PC-3 (cell line): ENCODE results near the gene PLAGL1. TPM values are rescaled to one million over a fixed set of nuclear protein-coding genes. Genes with fewer than 3 reads are reported as not detected.

ENCODE experiments used
- ATAC-seq: fragments of 200-7000 bp; cut with Tn5 transposase; 2 replicates; pipeline ENCODE4 v1.9.1; 2020; ENCODE audit warnings: mild to moderate bottlenecking, moderate library complexity
- BruUV-seq: library from RNA; stranded (reverse); fragments of 400-500 nt; replicated peaks from 2 replicates; lab custom pipeline; 2021; lab: Mats Ljungman, UMichigan
- CTCF ChIA-PET: fragments of 300-600 bp; sonication (Branson Sonifier 250); formaldehyde crosslinking; loops from one replicate; lab custom pipeline; 2022; ENCODE audit warnings: antibody characterized with exemption; lab: Charles Lee
- POLR2A ChIA-PET: fragments of 300-600 bp; sonication (Branson Sonifier 250); formaldehyde crosslinking; loops from one replicate; lab custom pipeline; 2022; ENCODE audit warnings: antibody characterized with exemption; ENCODE audit not compliant: unreplicated experiment; lab: Charles Lee
- DNase-seq: peaks from one replicate; pipeline ENCODE4 v3.0.0-alpha.2; 2015
- H2AFZ ChIP-seq: fragments of 300-600 bp; sonication (generic); 2 replicates; pipeline ENCODE4 v1.6.0; 2016; ENCODE audit warnings: antibody characterized with exemption, low read length
- H3F3A ChIP-seq: fragments of 300-600 bp; sonication (generic); one replicate; pipeline ENCODE4 v1.6.0; 2017; ENCODE audit warnings: antibody characterized with exemption, low read length, control low read depth, mild to moderate bottlenecking; ENCODE audit not compliant: unreplicated experiment
- H3K27ac ChIP-seq: fragments of 300-600 bp; sonication (generic); 2 replicates; pipeline ENCODE4 v1.5.1; 2016; ENCODE audit warnings: mild to moderate bottlenecking, low read length
- H3K27me3 ChIP-seq: fragments of 300-600 bp; sonication (generic); 2 replicates; pipeline ENCODE4 v1.6.1; 2016; ENCODE audit warnings: low read length, mixed read lengths
- H3K36me3 ChIP-seq: fragments of 300-600 bp; sonication (generic); 2 replicates; pipeline ENCODE4 v1.6.1; 2016; ENCODE audit warnings: low read depth, mixed run types, low read length, mixed read lengths
- H3K4me1 ChIP-seq: fragments of 300-600 bp; sonication (generic); 2 replicates; pipeline ENCODE4 v1.5.1; 2016; ENCODE audit warnings: low read length; ENCODE audit not compliant: insufficient read depth
- H3K4me2 ChIP-seq: fragments of 300-600 bp; sonication (generic); 2 replicates; pipeline ENCODE4 v1.6.0; 2016; ENCODE audit warnings: low read length
- H3K4me3 ChIP-seq: fragments of 300-600 bp; sonication (generic); 2 replicates; pipeline ENCODE4 v1.5.1; 2016; ENCODE audit warnings: mild to moderate bottlenecking, low read length, mixed read lengths
- H3K79me2 ChIP-seq: fragments of 300-600 bp; sonication (generic); 2 replicates; pipeline ENCODE4 v1.6.1; 2017; ENCODE audit warnings: low read length, mixed read lengths
- H3K9ac ChIP-seq: fragments of 300-600 bp; sonication (generic); 2 replicates; pipeline ENCODE4 v1.6.0; 2016; ENCODE audit warnings: mild to moderate bottlenecking, low read length
- H3K9me2 ChIP-seq: fragments of 300-600 bp; sonication (generic); replicated peaks from 2 replicates; pipeline ENCODE4 v1.6.1; 2016; ENCODE audit warnings: mixed run types, low read length, mixed read lengths
- H3K9me3 ChIP-seq: fragments of 300-600 bp; sonication (generic); 2 replicates; pipeline ENCODE4 v1.6.1; 2016; ENCODE audit warnings: low read length, mixed read lengths
- H4K20me1 ChIP-seq: fragments of 300-600 bp; sonication (generic); 2 replicates; pipeline ENCODE4 v1.6.1; 2016; ENCODE audit warnings: low read length, mixed read lengths
- EZH2 ChIP-seq: fragments of 300-600 bp; sonication (generic); IDR thresholded peaks from one replicate; pipeline ENCODE4 v1.6.1; 2017; ENCODE audit warnings: antibody characterized with exemption, mild to moderate bottlenecking, low read length; ENCODE audit not compliant: unreplicated experiment
- EZH2phosphoT487 ChIP-seq: fragments of 300-600 bp; sonication (generic); IDR thresholded peaks from 2 replicates; pipeline ENCODE4 v1.6.1; 2018; ENCODE audit warnings: mild to moderate bottlenecking, antibody characterized with exemption, low read length, borderline replicate concordance
- intact Hi-C: fragments of 100-400 bp; cut with micrococcal nuclease; formaldehyde crosslinking; loops from 2 replicates; pipeline ENCODE4 v1.9.0; 2023
- total RNA-seq: library from RNA; depleted of rRNA; stranded (reverse); fragments of >200 nt; gene quantifications from 2 replicates; pipeline ENCODE4 v1.2.3, GENCODE V29; 2014
- TF ChIP-seq, protein P1 (sequence below): fragments of 300-600 bp; sonication (generic); conservative IDR thresholded peaks from 2 replicates; pipeline ENCODE4 v1.5.1; 2017; ENCODE audit warnings: antibody characterized with exemption, low read depth, mild to moderate bottlenecking, low read length

Gene PLAGL1
- total RNA-seq, 1 experiment from 2014 or later = 14.4 TPM

- no peak overlapping the region for H3K4me2 ChIP-seq
- no peak overlapping the region for H3K27ac ChIP-seq
- BruUV-seq = no TSS peak
- ATAC-seq (no peak), DNase-seq (no peak)
- no peaks in the 10 kb centered on the region for H3K27me3 ChIP-seq
- H3F3A ChIP-seq = no peaks in the 10 kb centered on the region
- no peaks in the 10 kb centered on the region for H3K79me2 ChIP-seq
- H3K9me2 ChIP-seq = no peaks in the 10 kb centered on the region
- POLR2A ChIA-PET = no interaction called here
- no peaks in the 10 kb centered on the region for H3K9me3 ChIP-seq
- TF ChIP-seq EZH2phosphoT487 = no peak
- TF ChIP-seq EZH2 = no peak
- TF ChIP-seq, protein P1, sequence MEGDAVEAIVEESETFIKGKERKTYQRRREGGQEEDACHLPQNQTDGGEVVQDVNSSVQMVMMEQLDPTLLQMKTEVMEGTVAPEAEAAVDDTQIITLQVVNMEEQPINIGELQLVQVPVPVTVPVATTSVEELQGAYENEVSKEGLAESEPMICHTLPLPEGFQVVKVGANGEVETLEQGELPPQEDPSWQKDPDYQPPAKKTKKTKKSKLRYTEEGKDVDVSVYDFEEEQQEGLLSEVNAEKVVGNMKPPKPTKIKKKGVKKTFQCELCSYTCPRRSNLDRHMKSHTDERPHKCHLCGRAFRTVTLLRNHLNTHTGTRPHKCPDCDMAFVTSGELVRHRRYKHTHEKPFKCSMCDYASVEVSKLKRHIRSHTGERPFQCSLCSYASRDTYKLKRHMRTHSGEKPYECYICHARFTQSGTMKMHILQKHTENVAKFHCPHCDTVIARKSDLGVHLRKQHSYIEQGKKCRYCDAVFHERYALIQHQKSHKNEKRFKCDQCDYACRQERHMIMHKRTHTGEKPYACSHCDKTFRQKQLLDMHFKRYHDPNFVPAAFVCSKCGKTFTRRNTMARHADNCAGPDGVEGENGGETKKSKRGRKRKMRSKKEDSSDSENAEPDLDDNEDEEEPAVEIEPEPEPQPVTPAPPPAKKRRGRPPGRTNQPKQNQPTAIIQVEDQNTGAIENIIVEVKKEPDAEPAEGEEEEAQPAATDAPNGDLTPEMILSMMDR = no peak
- H3K4me1 ChIP-seq = no peaks in the 10 kb centered on the region
- intact Hi-C loops = no loop called here
- no peak overlapping the region for H3K4me3 ChIP-seq
- CTCF ChIA-PET = no interaction called here
- no peaks in the 10 kb centered on the region for H4K20me1 ChIP-seq
- no peak overlapping the region for H2AFZ ChIP-seq
- no peak overlapping the region for H3K9ac ChIP-seq
- no peaks in the 10 kb centered on the region for H3K36me3 ChIP-seq
These were observed 20.0 kb upstream of the PLAGL1 start for GRCh38 chr6:144027932-144028587.

DNA sequence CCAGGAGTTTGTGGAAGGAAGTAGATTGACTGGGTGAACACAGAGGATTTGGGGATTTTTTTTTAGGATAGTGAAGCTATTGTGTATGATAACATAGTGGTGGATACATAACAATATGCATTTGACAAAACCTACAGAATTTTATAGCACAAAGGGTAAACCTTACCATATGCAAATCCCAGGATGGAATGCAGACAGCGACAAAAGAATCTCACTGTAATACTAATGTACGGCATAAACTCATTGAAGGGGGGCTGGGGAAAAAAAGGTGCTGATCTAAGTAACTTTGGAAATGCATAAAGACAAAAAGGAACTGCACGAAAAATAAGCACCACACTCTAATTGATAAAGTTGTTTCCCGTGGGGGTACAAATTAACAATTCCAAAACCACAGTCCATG lies 15.2 kb upstream of the PLAGL1 start:
- no peak for DNase-seq

DNA sequence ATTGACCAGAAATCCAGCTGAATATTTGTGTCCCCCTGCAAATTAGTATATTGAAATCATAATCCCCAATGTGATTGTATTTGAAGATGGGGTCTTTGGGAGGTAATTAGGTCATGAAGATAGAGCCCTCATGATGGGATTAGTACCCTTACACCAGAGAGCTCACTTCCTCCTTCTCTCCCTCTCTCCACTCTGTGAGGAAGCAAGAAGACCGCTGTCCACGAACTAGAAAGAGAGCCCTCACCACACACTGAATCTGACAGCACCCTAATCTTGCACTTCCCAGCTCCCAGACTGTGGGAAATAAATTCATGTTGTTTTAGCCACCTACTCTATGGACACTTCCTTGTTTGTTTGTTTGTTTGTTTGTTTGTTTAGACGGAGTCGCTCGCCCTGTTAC lies 11.9 kb upstream of the PLAGL1 start:
- Histone ChIP-seq H3K27ac (no peak overlapping the region), H3K9me2 (no peaks in the 10 kb centered on the region), H3K27me3 (no peaks in the 10 kb centered on the region), H3K9me3 (no peaks in the 10 kb centered on the region), H3K9ac (no peak overlapping the region), H3K79me2 (no peaks in the 10 kb centered on the region), H4K20me1 (no peaks in the 10 kb centered on the region), H3K4me2 (no peak overlapping the region), H3K36me3 (no peaks in the 10 kb centered on the region), H3K4me1 (no peaks in the 10 kb centered on the region), H3K4me3 (no peak overlapping the region), H3F3A (no peaks in the 10 kb centered on the region), H2AFZ (no peak overlapping the region)
- intact Hi-C loops = no loop called here
- ChIA-PET POLR2A (no interaction called here), CTCF (no interaction called here)
- TF ChIP-seq EZH2phosphoT487 = no peak
- TF ChIP-seq, protein P1 = no peak
- no peak for TF ChIP-seq EZH2
- DNase-seq = no peak
- BruUV-seq = no TSS peak
- no peak for ATAC-seq

More for the DNA sequence above, 15.2 kb upstream of the PLAGL1 start:
- ChIA-PET POLR2A (no interaction called here), CTCF (no interaction called here)
- Histone ChIP-seq H3K27ac (no peak overlapping the region), H3K4me3 (no peak overlapping the region), H3K9me2 (no peaks in the 10 kb centered on the region), H3F3A (no peaks in the 10 kb centered on the region), H3K27me3 (no peaks in the 10 kb centered on the region), H2AFZ (no peak overlapping the region), H3K9me3 (no peaks in the 10 kb centered on the region), H4K20me1 (no peaks in the 10 kb centered on the region), H3K36me3 (no peaks in the 10 kb centered on the region), H3K4me1 (no peaks in the 10 kb centered on the region), H3K9ac (no peak overlapping the region), H3K4me2 (no peak overlapping the region), H3K79me2 (no peaks in the 10 kb centered on the region)
- no TSS peak for BruUV-seq
- intact Hi-C loops = no loop called here
- no peak for ATAC-seq
- no peak for TF ChIP-seq EZH2phosphoT487
- no peak for TF ChIP-seq EZH2
- TF ChIP-seq, protein P1 = no peak
